ENCODE measurements around the gene NCSTN.

Gene NCSTN

DNA sequence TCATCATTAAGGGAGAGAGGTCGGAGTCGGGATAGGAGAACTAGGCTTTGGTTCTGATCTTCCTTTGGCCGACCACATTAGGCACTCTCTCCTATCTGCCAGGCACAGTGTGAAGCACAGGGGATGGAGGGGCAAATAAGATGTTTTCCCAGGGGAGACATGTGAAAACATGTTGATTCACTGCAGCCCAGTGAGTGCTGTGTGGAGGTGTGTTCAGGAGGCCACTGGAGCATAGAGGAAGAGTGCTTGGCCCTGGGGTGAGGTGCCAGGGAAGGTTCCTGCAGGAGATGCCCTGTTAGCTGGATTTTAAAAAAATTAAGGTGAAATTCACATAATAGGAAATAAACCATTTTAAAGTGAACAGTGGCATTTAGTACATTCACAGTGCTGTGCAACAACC, 60.9 kb downstream of the NCSTN start:
- Histone ChIP-seq H3K23ac (ENCODE audit: low read depth, low read length, poor library complexity) (no peak overlapping the region), H2BK5ac (ENCODE audit: low read length) (no peak overlapping the region), H2AK5ac (ENCODE audit: low read depth, low read length) (no peak overlapping the region), H3K4me1 (ENCODE audit: control insufficient read depth in 2 of 2, insufficient read depth in 1 of 2, low read depth in 1 of 2, low read length in 2 of 2) (peaks cover 50 to 61% of the 10 kb centered on the region in 2 donors), H3K9ac (ENCODE audit: low read depth, low read length, poor library complexity) (no peak overlapping the region), H4K8ac (ENCODE audit: low read depth, low read length) (no peak overlapping the region), H3K14ac (ENCODE audit: low read length) (no peak overlapping the region), H3K4me3 (ENCODE audit: low read length in 2 of 2) (no peak overlapping the region), H3K36me3 (replicated peaks in 1 of 2; ENCODE audit: control insufficient read depth in 2 of 2, insufficient read depth in 2 of 2, low read length in 2 of 2) (peaks cover 0 to 65% of the 10 kb centered on the region in 2 donors), H2AFZ (ENCODE audit: low read length) (no peak overlapping the region), H3K4ac (ENCODE audit: low read length) (no peak overlapping the region), H3K4me2 (ENCODE audit: insufficient read depth, low read length, poor library complexity, severe bottlenecking) (no peak overlapping the region), H3K79me1 (ENCODE audit: low read depth, low read length) (peaks cover 11% of the 10 kb centered on the region), H3K9me3 (replicated peaks in 1 of 2; ENCODE audit: control insufficient read depth in 2 of 2, insufficient read depth in 1 of 2, low read depth in 1 of 2, low read length in 2 of 2) (no peaks in the 10 kb centered on the region), H2BK12ac (ENCODE audit: low read length) (no peak overlapping the region), H2BK15ac (ENCODE audit: low read length) (no peak overlapping the region), H2BK120ac (ENCODE audit: low read depth, low read length) (no peak overlapping the region), H4K91ac (ENCODE audit: low read depth, low read length, poor library complexity) (no peak overlapping the region), H3K18ac (ENCODE audit: low read length) (no peak overlapping the region), H3K27ac (replicated peaks; ENCODE audit: low read length) (no peak overlapping the region), H3K27me3 (ENCODE audit: control insufficient read depth in 3 of 3, insufficient read depth in 3 of 3, low read depth in 1 of 3, low read length in 3 of 3) (no peaks in the 10 kb centered on the region)
- WGBS, 2 donors (ENCODE audit: extremely low coverage in 2 of 2, insufficient read length in 2 of 2, insufficient replicate concordance in 1 of 2): no CpG with 5 or more reads among the region's 3 CpGs
- no peak for DNase-seq (ENCODE audit: low spot score)

- no peak overlapping the region for H2BK120ac ChIP-seq (ENCODE audit: low read depth, low read length)
- H2BK12ac ChIP-seq (ENCODE audit: low read length): no peak overlapping the region
- H3K4ac ChIP-seq (ENCODE audit: low read length): no peak overlapping the region
- H4K91ac ChIP-seq (ENCODE audit: low read depth, low read length, poor library complexity): no peak overlapping the region
- H3K9ac ChIP-seq (ENCODE audit: low read depth, low read length, poor library complexity): no peak overlapping the region
- peaks cover 53 to 68% of the 10 kb centered on the region in 2 donors for H3K4me1 ChIP-seq (ENCODE audit: control insufficient read depth in 2 of 2, insufficient read depth in 1 of 2, low read depth in 1 of 2, low read length in 2 of 2)
- H3K14ac ChIP-seq (ENCODE audit: low read length): no peak overlapping the region
- DNase-seq (ENCODE audit: low spot score): no peak
- no peak overlapping the region for H3K4me2 ChIP-seq (ENCODE audit: insufficient read depth, low read length, poor library complexity, severe bottlenecking)
- no peak overlapping the region for H3K27ac ChIP-seq (replicated peaks; ENCODE audit: low read length)
- H2BK15ac ChIP-seq (ENCODE audit: low read length): no peak overlapping the region
- H3K27me3 ChIP-seq (ENCODE audit: control insufficient read depth in 3 of 3, insufficient read depth in 3 of 3, low read depth in 1 of 3, low read length in 3 of 3): no peaks in the 10 kb centered on the region
- H3K9me3 ChIP-seq (replicated peaks in 1 of 2; ENCODE audit: control insufficient read depth in 2 of 2, insufficient read depth in 1 of 2, low read depth in 1 of 2, low read length in 2 of 2): no peaks in the 10 kb centered on the region
- H3K4me3 ChIP-seq (ENCODE audit: low read length in 2 of 2): no peak overlapping the region
- no CpG with 5 or more reads among the region's 2 CpGs for WGBS, 2 donors (ENCODE audit: extremely low coverage in 2 of 2, insufficient read length in 2 of 2, insufficient replicate concordance in 1 of 2)
- no peak overlapping the region for H3K18ac ChIP-seq (ENCODE audit: low read length)
- peaks cover 0 to 72% of the 10 kb centered on the region in 2 donors for H3K36me3 ChIP-seq (replicated peaks in 1 of 2; ENCODE audit: control insufficient read depth in 2 of 2, insufficient read depth in 2 of 2, low read length in 2 of 2)
- no peak overlapping the region for H2AFZ ChIP-seq (ENCODE audit: low read length)
- H3K23ac ChIP-seq (ENCODE audit: low read depth, low read length, poor library complexity): no peak overlapping the region
- H2BK5ac ChIP-seq (ENCODE audit: low read length): no peak overlapping the region
- no peak overlapping the region for H2AK5ac ChIP-seq (ENCODE audit: low read depth, low read length)
- H4K8ac ChIP-seq (ENCODE audit: low read depth, low read length): no peak overlapping the region
- peaks cover 11% of the 10 kb centered on the region for H3K79me1 ChIP-seq (ENCODE audit: low read depth, low read length)
Measured at GRCh38 chr1:160405331-160405877, 62.2 kb downstream of the NCSTN start.

DNA sequence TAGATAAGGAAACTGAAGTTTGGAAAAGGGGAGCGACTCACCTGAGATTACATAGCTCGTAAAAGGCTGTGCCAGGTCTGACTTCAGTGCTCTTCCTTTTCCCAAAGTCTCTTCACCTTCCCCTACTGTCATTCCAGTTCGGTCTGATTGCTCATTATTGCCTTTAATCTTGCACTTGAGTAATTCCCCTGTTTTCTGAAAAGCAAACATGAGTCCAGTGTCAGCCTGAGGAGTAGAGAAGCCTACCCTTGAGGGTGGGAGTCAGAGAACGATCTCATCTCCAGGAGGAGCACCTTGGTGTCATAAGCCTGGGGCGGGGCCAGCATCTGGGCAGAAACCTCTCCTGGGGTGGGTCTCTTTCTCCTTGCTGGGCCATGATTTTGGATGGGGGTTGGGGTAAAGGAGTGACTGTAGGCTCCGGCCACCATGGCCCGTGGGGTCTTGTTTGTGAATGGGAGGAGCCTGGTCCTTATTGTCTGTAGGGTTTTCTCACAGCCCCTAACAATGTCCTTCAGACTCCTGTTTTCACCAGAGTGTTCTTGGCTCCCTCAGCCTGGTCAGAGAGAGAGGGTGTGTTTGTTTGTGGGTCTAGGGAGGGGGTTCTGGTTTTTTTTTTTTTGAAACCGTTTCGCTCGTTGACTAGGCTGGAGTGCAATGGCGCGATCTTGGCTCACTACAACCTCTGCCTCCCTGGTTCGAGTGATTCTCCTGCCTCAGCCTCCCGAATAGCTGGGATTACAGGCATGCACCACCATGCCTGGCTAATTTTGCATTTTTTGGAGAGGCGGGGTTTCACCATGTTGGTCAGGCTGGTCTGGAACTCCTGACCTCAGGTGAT, 63.2 kb downstream of the NCSTN start:
- no peak for DNase-seq (ENCODE audit: low spot score)
- H2BK120ac ChIP-seq (ENCODE audit: low read depth, low read length): no peak overlapping the region
- H2AFZ ChIP-seq (ENCODE audit: low read length): no peak overlapping the region
- H3K79me1 ChIP-seq (ENCODE audit: low read depth, low read length): peaks cover 11% of the 10 kb centered on the region
- no peaks in the 10 kb centered on the region for H3K27me3 ChIP-seq (ENCODE audit: control insufficient read depth in 3 of 3, insufficient read depth in 3 of 3, low read depth in 1 of 3, low read length in 3 of 3)
- peaks cover 58 to 73% of the 10 kb centered on the region in 2 donors for H3K4me1 ChIP-seq (ENCODE audit: control insufficient read depth in 2 of 2, insufficient read depth in 1 of 2, low read depth in 1 of 2, low read length in 2 of 2)
- no peak overlapping the region for H4K91ac ChIP-seq (ENCODE audit: low read depth, low read length, poor library complexity)
- H3K9me3 ChIP-seq (replicated peaks in 1 of 2; ENCODE audit: control insufficient read depth in 2 of 2, insufficient read depth in 1 of 2, low read depth in 1 of 2, low read length in 2 of 2): no peaks in the 10 kb centered on the region
- no CpG with 5 or more reads among the region's 15 CpGs for WGBS, 2 donors (ENCODE audit: extremely low coverage in 2 of 2, insufficient read length in 2 of 2, insufficient replicate concordance in 1 of 2)
- peaks cover 0 to 72% of the 10 kb centered on the region in 2 donors for H3K36me3 ChIP-seq (replicated peaks in 1 of 2; ENCODE audit: control insufficient read depth in 2 of 2, insufficient read depth in 2 of 2, low read length in 2 of 2)
- H3K4me3 ChIP-seq (ENCODE audit: low read length in 2 of 2): no peak overlapping the region
- no peak overlapping the region for H3K14ac ChIP-seq (ENCODE audit: low read length)
- H3K27ac ChIP-seq (replicated peaks; ENCODE audit: low read length): no peak overlapping the region
- H3K4me2 ChIP-seq (ENCODE audit: insufficient read depth, low read length, poor library complexity, severe bottlenecking): no peak overlapping the region
- H2BK12ac ChIP-seq (ENCODE audit: low read length): no peak overlapping the region
- no peak overlapping the region for H3K23ac ChIP-seq (ENCODE audit: low read depth, low read length, poor library complexity)
- H3K18ac ChIP-seq (ENCODE audit: low read length): no peak overlapping the region
- H3K4ac ChIP-seq (ENCODE audit: low read length): no peak overlapping the region
- H2AK5ac ChIP-seq (ENCODE audit: low read depth, low read length): no peak overlapping the region
- no peak overlapping the region for H3K9ac ChIP-seq (ENCODE audit: low read depth, low read length, poor library complexity)
- no peak overlapping the region for H2BK5ac ChIP-seq (ENCODE audit: low read length)
- H2BK15ac ChIP-seq (ENCODE audit: low read length): no peak overlapping the region
- H4K8ac ChIP-seq (ENCODE audit: low read depth, low read length): no peak overlapping the region

All from neuronal stem cell (in vitro differentiated cells).